ENCODE data around the gene NOL4L.
A peak's percentile ranks its signal among the peaks of the same experiment; 100 is the strongest.

Gene NOL4L

GRCh38 chr20:32440758-32441078, 144.4 kb downstream of the NOL4L start:
- peak; percentile 46 for DNase-seq

- peak; percentile 40 for DNase-seq
These were observed 144.9 kb downstream of the NOL4L start for GRCh38 chr20:32440069-32440757.

- peak; percentile 50 for DNase-seq
These were observed 145.9 kb downstream of the NOL4L start for GRCh38 chr20:32439132-32439829.

- DNase-seq, result peak; percentile 50
These were observed 146.7 kb downstream of the NOL4L start for GRCh38 chr20:32438331-32438858.

GRCh38 chr20:32437391-32438074, 147.6 kb downstream of the NOL4L start:
- peak; percentile 60 for DNase-seq

- no peak for DNase-seq
These were observed 148.2 kb downstream of the NOL4L start for GRCh38 chr20:32436968-32437367.

- DNase-seq, result no peak
These were observed 148.8 kb downstream of the NOL4L start for GRCh38 chr20:32436142-32436861.

GRCh38 chr20:32435449-32436107, 149.6 kb downstream of the NOL4L start:
- DNase-seq, result no peak

GRCh38 chr20:32434434-32434833, 150.7 kb downstream of the NOL4L start:
- no peak for DNase-seq

- DNase-seq, result no peak
These were observed 151.7 kb downstream of the NOL4L start for GRCh38 chr20:32433311-32434021.

- no peak for DNase-seq
These were observed 152.9 kb downstream of the NOL4L start for GRCh38 chr20:32432277-32432676.

GRCh38 chr20:32431457-32431856, 153.7 kb downstream of the NOL4L start:
- no peak for DNase-seq

- DNase-seq, result no peak
These were observed 155.3 kb downstream of the NOL4L start for GRCh38 chr20:32429745-32430360.

GRCh38 chr20:32429343-32429742, 155.8 kb downstream of the NOL4L start:
- no peak for DNase-seq

GRCh38 chr20:32427996-32428395, 157.1 kb downstream of the NOL4L start:
- DNase-seq, result no peak

- no peak for DNase-seq
These were observed 163.8 kb downstream of the NOL4L start for GRCh38 chr20:32421290-32421689.

- no peak for DNase-seq
These were observed 166.8 kb downstream of the NOL4L start for GRCh38 chr20:32418376-32418775.

GRCh38 chr20:32416206-32416605, 168.9 kb downstream of the NOL4L start:
- DNase-seq, result no peak

- DNase-seq, result no peak
These were observed 169.6 kb downstream of the NOL4L start for GRCh38 chr20:32415494-32415893.

GRCh38 chr20:32411955-32412706, 173.0 kb downstream of the NOL4L start:
- no peak for DNase-seq

All from islet precursor cell (in vitro differentiated cells).